ENCODE results near the gene STARD10. TPM values are rescaled to one million over a fixed set of nuclear protein-coding genes. Genes with fewer than 3 reads are reported as not detected.

Gene STARD10
- total and polyA plus RNA-seq, 2 donors (not counting 3 experiments of a cell fraction or from before 2014, with no cell fraction given) = 16.1 to 22.5 TPM

DNA sequence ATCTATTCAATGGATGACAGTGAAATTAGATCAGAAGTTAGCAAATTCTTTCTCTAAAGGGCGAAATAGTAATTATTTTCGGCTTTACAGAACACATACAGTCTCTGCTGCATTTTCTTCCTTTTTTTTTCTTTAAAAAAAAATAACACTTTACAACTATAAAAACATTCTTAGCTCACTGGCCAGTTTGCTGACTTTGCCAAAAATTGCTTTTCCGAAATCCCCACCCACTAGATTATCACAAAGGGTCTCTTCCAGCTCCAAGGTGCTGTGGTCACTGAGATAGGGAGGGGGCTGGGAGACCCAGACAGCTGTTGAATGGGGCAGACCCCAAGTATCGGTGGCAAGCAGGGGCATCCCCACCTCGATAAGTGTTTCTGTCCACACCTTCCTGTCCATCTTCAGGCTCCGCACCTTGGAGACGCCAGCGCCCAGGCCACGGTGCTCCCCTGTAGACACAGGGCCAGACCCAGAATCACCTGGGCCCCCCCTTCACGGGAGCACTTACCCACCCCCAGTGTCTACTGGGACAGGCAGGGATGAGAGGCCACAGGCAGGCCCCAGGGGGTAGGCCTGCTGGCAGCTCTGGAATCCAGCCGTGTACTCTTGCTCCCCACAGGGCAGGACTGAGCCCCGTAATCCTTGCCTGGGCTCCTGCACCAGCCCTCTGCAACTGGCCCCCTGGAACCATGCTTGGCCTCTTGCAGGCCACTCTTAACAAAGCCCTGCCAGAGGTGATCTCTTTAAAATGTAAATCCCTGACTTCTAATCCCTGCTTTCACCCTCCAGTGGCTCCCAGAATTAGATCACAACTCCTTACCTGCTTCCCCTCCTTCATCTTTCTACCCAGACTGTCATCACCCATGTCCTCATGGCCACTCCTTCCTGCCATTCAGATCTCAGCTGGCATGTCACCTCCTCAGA lies 88.1 kb downstream of the STARD10 start:
- POLR2A ChIA-PET = no interaction called here
- no peaks in the 10 kb centered on the region for H4K20me1 ChIP-seq (replicated peaks; ENCODE audit: control insufficient read depth, extremely low read depth, insufficient read depth, low read length)
- CTCF ChIA-PET = interaction anchor here (2.3 kb wide), 1 partner anchor 20 kb away, joined by 8 read pairs; no protein-coding TSS in a partner anchor

More for the DNA sequence above, 88.1 kb downstream of the STARD10 start:
- H3K4me1 ChIP-seq (ENCODE audit: control insufficient read depth, extremely low read depth, insufficient read depth, low read length) = no peaks in the 10 kb centered on the region
- intact Hi-C loops (cut with micrococcal nuclease) (no loop called here), dilution Hi-C loops (cut with MboI; ENCODE audit: extremely low pct_ligation_motif_present, low sequenced_read_pairs) (no loop called here)
- H3K9me1 ChIP-seq (replicated peaks; ENCODE audit: control insufficient read depth, extremely low read depth, insufficient read depth, low read length) = no peaks in the 10 kb centered on the region
- no peak overlapping the region for H2AFZ ChIP-seq (ENCODE audit: low read depth, low read length)
- no TSS peak for BruUV-seq (replicated peaks)
- no peaks in the 10 kb centered on the region for H3K9me3 ChIP-seq (replicated peaks; ENCODE audit: control insufficient read depth, insufficient read depth, low read length)
- no peaks in the 10 kb centered on the region for H3K27me3 ChIP-seq (ENCODE audit: control insufficient read depth in 2 of 2, insufficient read depth in 2 of 2, low read length in 2 of 2)
- no peak overlapping the region for H3K27ac ChIP-seq (ENCODE audit: insufficient read depth, low read depth, low read length)
- no peak overlapping the region for H3K4me3 ChIP-seq (replicated peaks in 1 of 3; ENCODE audit: insufficient read depth in 1 of 3, low read depth in 1 of 3, low read length in 3 of 3)
- H3K79me2 ChIP-seq (ENCODE audit: control insufficient read depth, insufficient read depth, low read length) = no peaks in the 10 kb centered on the region
- peaks cover 5 to 47% of the 10 kb centered on the region in 2 experiments for H3K36me3 ChIP-seq (ENCODE audit: control insufficient read depth in 2 of 2, extremely low read depth in 1 of 2, insufficient read depth in 2 of 2, low read length in 2 of 2)
- H3K4me2 ChIP-seq (ENCODE audit: insufficient read depth, low read length) = no peak overlapping the region
- FAIRE-seq (no peak), DNase-seq (ENCODE audit: low read depth, low spot score) (no peak)
- TF ChIP-seq POLR2AphosphoS5 (IDR thresholded peaks at IDR 0.05; ENCODE audit: insufficient read depth, low read depth, low read length) = no peak
- TF ChIP-seq JUN (IDR thresholded peaks at IDR 0.05; ENCODE audit: borderline replicate concordance, insufficient read depth, insufficient read length, low read depth) = no peak
- TF ChIP-seq FOS (IDR thresholded peaks at IDR 0.05; ENCODE audit: borderline replicate concordance, insufficient read depth, low read length) = no peak
- no peak for TF ChIP-seq GATA2 (IDR thresholded peaks at IDR 0.05; ENCODE audit: insufficient read depth, insufficient read length, low read depth, low read length)
- TF ChIP-seq, protein P1, sequence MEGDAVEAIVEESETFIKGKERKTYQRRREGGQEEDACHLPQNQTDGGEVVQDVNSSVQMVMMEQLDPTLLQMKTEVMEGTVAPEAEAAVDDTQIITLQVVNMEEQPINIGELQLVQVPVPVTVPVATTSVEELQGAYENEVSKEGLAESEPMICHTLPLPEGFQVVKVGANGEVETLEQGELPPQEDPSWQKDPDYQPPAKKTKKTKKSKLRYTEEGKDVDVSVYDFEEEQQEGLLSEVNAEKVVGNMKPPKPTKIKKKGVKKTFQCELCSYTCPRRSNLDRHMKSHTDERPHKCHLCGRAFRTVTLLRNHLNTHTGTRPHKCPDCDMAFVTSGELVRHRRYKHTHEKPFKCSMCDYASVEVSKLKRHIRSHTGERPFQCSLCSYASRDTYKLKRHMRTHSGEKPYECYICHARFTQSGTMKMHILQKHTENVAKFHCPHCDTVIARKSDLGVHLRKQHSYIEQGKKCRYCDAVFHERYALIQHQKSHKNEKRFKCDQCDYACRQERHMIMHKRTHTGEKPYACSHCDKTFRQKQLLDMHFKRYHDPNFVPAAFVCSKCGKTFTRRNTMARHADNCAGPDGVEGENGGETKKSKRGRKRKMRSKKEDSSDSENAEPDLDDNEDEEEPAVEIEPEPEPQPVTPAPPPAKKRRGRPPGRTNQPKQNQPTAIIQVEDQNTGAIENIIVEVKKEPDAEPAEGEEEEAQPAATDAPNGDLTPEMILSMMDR (IDR thresholded peaks at IDR 0.05; ENCODE audit: extremely low read depth in 1 of 2, insufficient read depth in 1 of 2, low read depth in 1 of 2, low read length in 2 of 2) = no peak
- no peak for TF ChIP-seq EZH2 (IDR thresholded peaks at IDR 0.05; ENCODE audit: borderline replicate concordance, low read depth, low read length, severe bottlenecking)
- no peak for TF ChIP-seq POLR2A (IDR thresholded peaks at IDR 0.05; ENCODE audit: low read depth, low read length)
- no peak for TF ChIP-seq MYC (IDR thresholded peaks at IDR 0.05; ENCODE audit: low read depth, low read length)
- TF ChIP-seq, protein P2, sequence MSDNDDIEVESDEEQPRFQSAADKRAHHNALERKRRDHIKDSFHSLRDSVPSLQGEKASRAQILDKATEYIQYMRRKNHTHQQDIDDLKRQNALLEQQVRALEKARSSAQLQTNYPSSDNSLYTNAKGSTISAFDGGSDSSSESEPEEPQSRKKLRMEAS (IDR thresholded peaks at IDR 0.05; ENCODE audit: insufficient read depth, insufficient read length) = no peak
- H3K9ac ChIP-seq (replicated peaks; ENCODE audit: extremely low read depth, insufficient read depth, low read length) = no peak overlapping the region
